ENCODE results near the gene CFAP92.

The CFAP92 gene

GRCh38 chr3:128984596-128984995 lies 9.3 kb downstream of the CFAP92 start:
- no peak for DNase-seq

- DNase-seq: no peak
Measured at GRCh38 chr3:128983293-128984069, 10.4 kb downstream of the CFAP92 start.

- DNase-seq: no peak
Measured at GRCh38 chr3:128975276-128975675, 18.6 kb downstream of the CFAP92 start.

GRCh38 chr3:128973988-128974564 lies 19.8 kb downstream of the CFAP92 start:
- no peak for DNase-seq

- DNase-seq: peak; percentile 56
Measured at GRCh38 chr3:128971421-128972100, 22.3 kb downstream of the CFAP92 start.

GRCh38 chr3:128970740-128971047 lies 23.2 kb downstream of the CFAP92 start:
- DNase-seq: no peak

GRCh38 chr3:128969993-128970739 lies 23.7 kb downstream of the CFAP92 start:
- DNase-seq: no peak

- DNase-seq: no peak
Measured at GRCh38 chr3:128967748-128968355, 26.0 kb downstream of the CFAP92 start.

GRCh38 chr3:128965818-128966217 lies 28.1 kb downstream of the CFAP92 start:
- DNase-seq: no peak

- DNase-seq: no peak
Measured at GRCh38 chr3:128965280-128965679, 28.6 kb downstream of the CFAP92 start.

GRCh38 chr3:128956440-128956839 lies 37.4 kb downstream of the CFAP92 start:
- DNase-seq: no peak

- no peak for DNase-seq
Measured at GRCh38 chr3:128950223-128950938, 43.5 kb downstream of the CFAP92 start.

- DNase-seq: no peak
Measured at GRCh38 chr3:128949158-128949557, 44.7 kb downstream of the CFAP92 start.

- no peak for DNase-seq
Measured at GRCh38 chr3:128946411-128946810, 47.5 kb downstream of the CFAP92 start.

GRCh38 chr3:128945878-128946175 lies 48.0 kb downstream of the CFAP92 start:
- no peak for DNase-seq

GRCh38 chr3:128945041-128945877 lies 48.6 kb downstream of the CFAP92 start:
- no peak for DNase-seq

- no peak for DNase-seq
Measured at GRCh38 chr3:128942161-128942952, 51.5 kb downstream of the CFAP92 start.

- no peak for DNase-seq
Measured at GRCh38 chr3:128940252-128940651, 53.6 kb downstream of the CFAP92 start.

GRCh38 chr3:128936341-128936740 lies 57.5 kb downstream of the CFAP92 start:
- DNase-seq: no peak

- DNase-seq: no peak
Measured at GRCh38 chr3:128935922-128936321, 58.0 kb downstream of the CFAP92 start.

- no peak for DNase-seq
Measured at GRCh38 chr3:128933922-128934253, 60.0 kb downstream of the CFAP92 start.

All from left hindlimb (tissue), 1 donor.